HG03159 (cell line): ENCODE measurements around the gene C3orf70.

Experiments used
- ATAC-seq: cut with Tn5 transposase; IDR thresholded peaks from one replicate; pipeline ENCODE4 v1.9.1; 2021; ENCODE audit warnings: mild to moderate bottlenecking, moderate library complexity; ENCODE audit not compliant: unreplicated experiment

The C3orf70 gene

DNA sequence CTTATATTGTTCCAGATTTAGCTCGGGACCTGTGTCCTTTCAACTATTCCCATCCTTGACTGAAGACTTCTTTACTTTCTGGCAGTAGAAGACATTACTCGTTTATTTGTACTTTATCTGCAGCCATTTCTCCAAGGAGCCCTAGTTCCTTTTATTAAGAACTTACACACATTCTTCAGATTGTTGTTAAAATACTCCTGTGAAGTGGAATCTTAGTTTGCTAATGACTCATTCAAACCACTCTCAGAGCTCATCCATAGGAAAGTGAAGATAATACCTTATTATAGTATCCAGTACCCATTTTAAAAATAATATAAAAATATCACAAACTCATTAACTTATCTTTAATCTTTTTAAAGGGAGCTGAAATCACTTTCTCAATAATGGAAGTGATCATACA lies 63.5 kb downstream of the C3orf70 start:
- no peak for ATAC-seq

DNA sequence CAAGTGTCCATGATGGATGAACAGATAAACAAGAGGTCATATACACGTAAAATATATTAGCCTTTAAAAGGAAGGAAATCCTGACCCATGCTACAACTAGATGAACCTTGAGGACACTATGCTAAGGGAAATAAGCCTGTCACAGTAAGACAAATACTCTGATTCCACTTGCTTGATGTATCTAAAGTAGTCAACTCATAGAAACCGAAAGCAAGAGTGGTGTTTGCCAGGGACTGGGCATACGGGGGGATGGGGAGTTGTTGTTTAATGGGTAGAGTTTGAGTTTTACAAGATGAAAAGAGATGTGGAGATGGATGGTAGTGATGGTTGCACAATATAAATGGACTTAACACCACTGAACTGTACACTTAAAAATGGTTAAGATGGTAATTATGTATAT lies 65.4 kb downstream of the C3orf70 start:
- no peak for ATAC-seq

DNA sequence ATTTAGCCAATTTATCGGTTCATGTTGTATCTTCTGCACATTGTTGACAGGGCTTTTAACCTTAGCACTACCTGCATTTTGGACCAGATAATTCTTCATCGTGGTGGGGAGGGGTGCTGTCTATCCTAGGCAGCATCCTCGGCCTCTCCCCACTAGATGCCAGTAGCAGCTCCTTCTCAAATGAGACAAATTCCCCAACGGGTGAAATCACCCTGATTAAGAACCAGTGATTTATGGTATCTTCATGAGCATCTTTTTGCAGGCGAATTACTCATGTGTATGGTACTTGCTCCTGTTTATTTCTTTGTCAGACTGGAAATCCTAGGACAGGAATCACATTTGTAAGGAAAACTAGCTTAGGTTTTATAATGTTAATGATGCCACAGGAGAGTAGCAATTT lies 68.0 kb downstream of the C3orf70 start:
- no peak for ATAC-seq

DNA sequence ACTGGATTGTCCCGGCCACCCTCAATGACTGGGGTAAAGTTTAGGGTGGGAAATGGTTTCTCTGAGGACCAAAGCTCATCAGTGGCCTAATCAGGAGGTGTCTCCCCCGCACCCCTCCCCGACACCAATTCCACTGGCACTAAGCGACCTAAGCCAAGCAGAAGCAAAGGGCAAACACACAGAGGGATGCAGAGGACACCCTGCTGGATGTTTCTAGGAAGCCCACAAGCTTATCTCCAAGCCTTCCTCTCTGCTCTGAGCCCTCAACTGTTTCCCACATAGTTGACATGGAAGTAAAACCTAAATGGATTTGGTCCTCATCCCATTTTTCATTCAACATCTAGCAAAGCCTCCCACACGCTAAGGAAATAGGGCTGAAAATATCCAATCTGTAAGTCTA lies 68.5 kb downstream of the C3orf70 start:
- ATAC-seq = no peak

DNA sequence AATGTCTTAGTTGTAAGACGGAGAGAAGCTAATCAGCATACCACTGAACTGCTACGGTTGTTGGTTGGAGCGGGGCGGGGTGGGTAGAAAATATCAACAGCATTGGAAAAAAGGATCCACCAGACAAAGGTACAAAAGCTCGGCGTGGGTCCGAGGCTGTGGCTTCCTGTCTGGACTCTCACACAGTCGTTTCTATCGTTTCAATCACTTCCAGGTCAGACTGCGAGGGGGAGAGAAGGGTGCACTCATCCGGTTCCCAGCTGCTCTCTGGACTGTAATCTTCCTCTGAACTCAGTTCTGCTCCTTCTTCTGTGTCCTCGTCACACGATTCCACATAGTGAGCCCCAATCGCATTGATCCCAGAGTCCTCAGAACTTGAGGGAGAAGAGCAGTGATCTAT lies 70.0 kb downstream of the C3orf70 start:
- ATAC-seq = no peak

DNA sequence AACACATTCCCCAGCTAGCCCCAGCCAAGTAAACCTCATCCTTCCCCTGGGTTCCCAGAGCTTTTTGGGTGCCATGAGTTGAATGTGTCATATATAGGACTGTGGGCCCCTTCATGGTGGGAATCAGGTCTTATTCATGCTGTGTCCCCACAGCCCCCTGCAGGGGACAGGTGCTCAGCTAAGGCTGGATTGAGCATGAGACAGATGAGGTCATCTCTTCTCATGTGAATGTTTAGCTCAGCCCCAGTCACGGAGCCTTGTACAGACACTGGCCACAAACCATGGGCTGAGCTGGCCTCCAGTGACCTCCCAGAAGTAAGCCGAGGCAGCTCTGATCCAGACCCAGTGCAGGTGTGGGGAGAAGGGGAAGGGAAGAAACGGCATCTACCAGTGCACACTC lies 70.7 kb downstream of the C3orf70 start:
- no peak for ATAC-seq

DNA sequence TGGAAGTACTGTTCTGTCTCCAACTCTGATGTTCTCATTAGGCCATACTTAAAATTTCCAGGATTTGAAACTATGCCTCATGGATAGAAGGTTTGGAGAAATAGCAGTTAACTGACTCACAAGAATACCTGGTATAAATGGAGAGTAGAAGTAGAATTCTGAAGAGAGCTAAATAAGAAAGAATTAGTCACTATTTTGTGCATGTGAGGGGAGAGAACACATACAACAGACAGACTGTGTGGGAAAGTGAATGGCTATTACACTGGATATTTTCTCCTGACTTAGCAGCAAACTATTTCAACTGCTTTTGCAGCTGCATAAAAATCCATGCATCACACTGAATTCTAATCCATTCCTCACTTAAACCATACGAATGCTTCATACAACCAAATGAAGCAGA lies 71.3 kb downstream of the C3orf70 start:
- no peak for ATAC-seq

DNA sequence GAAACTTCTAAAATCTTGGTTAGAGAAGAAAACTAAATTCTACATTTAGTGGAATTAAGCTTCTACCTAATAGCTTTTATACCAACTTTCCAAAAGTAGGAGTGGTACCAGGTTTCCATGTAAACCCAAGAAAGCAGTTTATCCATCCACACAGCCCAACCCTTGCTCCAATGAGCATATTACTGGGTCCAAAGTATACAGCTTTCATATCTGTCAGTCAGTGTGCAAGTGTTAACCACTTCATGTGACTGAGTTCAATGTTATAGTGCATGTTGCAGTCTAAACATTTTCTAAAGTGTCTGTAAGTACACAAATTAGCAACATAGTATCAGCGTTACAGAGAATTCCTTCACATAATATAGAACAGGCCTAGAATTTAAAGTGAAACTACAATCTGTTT lies 73.2 kb downstream of the C3orf70 start:
- ATAC-seq = no peak

DNA sequence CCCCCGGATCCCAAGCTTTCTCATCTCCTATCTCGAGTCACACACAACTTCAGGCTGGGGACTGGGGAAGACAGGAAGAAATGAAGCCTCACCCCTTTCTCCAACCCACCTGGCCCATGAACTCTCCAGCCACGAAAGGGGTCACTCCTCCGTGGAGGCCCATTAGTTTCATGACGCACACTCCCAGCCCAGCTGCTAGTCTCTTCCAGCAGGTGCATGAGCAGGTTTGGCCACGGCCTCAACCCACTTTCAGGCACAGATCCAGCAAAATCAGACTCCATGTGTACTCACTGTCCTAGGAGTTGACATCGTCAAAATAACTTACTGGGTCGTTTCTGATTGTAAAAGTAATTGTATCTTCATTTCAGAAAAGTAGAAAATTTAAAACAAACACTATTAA lies 76.6 kb downstream of the C3orf70 start:
- ATAC-seq = no peak

DNA sequence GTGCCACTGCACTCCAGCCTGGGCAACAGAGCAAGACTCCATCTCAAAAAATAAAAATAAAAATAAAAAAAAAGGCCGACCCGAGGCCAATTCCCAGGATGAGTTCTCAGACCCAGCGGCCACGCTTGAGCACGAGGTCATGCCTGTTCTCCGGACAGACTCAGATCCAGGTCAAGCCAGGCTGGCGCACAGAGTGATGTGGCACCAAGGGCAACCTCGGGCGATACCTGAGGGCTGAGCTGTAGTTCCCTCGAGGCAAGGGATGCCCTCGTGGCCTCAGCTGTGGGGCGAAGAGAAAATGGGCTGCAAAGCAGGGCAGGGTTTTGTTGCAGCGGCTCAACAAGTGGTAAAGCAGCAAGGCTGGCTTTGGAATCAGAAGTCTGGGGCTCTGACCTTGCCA lies 77.3 kb downstream of the C3orf70 start:
- ATAC-seq = no peak

DNA sequence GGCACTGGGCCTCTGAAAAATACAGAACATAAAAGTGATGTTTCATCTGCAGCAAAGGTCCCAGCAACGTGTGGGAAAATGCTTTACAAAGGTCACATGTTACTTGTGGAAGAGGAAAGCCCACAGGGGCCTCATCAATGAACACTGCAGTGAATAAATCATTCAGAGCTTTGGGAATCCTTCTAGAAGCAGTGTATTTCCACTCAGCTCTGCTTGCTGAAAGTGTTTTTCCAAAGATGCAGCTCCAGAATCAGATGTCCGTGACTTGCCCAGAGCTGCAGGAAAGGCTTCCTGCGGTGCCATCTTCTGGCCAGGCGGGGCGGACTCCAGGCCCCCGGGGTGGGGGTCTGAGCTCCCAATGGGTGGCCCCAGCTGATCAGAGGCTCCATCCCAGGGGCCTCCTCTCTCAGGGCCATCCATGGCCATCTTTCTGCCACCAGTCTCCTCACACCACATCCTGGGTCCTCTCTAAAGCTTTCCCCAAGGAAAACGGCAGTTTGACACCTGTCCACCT lies 81.5 kb downstream of the C3orf70 start:
- no peak for ATAC-seq

DNA sequence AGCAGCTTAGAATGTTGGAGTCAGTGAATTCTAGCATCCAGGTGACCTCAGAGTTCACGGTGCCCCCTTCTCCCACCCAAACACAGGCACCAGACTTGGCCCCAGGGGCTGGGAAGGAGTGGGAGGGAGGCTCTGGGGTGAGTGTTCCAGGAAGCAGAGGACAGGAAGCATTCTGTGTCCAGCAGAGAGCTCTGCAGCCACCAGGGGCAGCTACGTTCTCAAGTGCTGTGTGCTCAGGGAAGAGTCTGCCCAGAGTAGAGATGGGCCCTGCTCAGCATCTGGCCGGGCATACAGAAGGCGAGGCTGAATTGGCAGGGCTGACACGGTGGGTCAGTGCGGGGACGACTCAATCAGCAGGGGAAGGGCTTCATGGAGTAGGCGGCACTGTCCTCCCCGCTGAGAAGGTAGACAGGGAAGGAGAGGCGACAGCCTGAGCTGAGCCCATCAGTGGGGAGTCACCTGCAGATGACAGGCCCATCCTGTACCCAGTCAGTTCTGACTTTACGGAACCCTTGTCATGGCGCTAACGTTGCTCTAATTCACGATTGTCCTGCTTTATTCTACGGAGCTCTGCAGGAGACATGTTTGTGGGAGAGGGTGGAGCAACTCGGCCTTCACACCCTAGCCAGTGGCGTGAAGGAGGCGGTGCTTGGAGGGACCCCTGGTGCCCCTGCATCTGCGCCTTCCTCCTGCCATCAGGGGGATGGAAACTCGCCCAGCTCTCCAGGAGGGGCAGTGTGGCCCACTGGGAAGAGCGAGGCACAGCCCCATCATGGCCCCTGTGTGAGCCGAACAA lies 82.2 kb downstream of the C3orf70 start:
- no peak for ATAC-seq

DNA sequence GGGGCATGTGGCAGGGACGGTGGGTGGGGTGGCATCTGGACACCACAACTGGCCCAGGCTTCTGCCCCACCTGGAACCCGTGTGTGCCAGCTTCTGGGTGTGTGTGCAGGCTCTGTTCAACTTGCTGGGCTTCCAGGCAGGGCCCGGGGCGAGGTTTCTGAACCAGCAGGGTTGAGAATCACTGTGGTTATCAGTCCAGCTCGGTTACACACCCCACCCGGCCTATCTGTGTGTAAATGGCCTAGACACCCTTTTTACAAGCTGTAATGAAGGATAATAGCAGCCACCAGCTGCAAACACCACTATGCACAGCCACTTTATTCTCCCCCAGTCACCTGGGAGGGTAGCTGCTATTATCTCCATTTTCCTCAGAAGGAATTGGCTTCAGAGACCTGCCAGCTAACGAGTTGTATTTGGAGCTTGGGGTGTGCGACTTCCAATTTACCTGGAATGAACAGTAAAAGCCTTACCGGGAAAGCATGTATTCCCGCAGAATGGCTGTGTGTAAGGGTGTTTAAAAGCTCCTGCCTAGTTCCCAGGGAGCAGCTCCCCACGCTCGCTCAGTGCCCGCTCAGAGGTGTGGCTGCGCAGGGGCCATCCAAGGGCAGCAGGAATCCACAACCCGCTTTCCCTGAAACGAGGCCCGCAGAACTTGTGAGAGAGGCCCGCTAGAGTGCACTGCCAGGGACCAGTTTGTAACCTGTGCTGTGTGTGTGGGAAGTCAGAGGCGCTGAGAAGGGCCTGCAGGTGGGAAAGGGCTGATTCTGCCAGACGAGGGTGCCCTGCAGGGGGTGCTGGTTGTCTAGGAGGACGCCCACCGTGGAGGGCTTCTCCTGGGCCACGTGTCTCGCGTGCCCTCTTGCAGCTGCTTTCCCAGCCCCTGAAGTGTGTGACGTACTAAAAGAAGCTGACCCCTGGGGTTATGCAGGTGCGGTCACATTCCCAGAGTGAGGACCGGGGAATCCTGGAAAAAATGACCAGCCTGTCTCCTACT lies 83.5 kb downstream of the C3orf70 start:
- ATAC-seq = no peak

DNA sequence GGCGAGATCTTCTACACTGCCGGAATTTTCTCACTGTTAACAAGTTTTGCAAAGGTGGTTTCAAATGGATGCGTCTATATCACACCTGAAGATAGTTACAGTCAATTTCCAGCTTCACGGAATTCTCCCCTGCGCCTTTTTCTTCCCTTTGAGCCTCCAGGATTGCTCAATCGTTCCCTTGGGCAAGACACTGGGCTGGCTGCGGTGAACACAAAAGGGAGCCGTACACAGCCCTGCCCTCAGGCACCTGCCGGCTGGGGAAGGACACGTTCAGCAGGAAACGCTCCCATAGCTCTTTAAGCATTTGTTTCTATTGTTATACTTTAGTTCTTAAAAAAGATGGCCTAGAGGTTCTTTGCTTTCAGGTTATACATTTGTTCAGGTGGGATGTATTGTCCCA lies 85.7 kb downstream of the C3orf70 start:
- no peak for ATAC-seq

DNA sequence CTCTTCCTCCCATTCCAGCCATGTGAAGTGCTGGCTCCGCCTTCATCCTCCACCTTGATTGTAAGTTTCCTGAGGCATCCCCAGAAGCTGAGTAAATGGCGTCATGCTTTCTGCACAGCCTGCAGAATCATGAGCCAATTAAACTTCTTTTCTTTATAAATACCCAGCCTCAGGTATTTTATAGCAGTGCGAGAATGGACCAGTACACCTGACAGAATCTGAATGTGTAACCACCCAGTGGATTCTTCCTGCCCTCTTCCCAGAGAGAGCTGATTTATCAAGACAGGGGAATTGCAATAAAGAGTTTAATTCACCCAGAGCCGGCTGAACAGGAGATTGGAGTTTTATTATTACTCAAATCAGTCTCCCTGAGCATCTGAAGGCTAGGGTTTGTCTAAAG lies 86.6 kb downstream of the C3orf70 start:
- no peak for ATAC-seq

DNA sequence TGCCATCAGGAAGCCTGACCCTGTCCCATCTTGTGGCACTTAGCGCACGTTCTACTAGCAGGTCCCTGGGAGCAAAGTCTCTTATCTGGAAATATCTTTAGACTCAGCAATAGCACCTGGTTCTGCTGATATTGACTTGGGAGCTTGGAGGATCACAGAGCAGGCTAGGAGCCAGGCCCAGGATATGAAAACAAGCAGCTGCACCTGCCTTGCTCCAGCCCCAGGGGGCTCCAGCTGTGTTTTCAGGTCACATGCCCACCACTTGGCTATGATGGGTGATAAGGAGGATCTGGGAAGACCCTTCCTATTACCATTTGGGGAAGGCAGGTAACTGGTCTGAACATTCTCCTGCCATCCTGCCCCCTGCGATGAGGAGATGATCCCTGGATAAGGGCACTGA lies 87.8 kb downstream of the C3orf70 start:
- ATAC-seq = no peak

DNA sequence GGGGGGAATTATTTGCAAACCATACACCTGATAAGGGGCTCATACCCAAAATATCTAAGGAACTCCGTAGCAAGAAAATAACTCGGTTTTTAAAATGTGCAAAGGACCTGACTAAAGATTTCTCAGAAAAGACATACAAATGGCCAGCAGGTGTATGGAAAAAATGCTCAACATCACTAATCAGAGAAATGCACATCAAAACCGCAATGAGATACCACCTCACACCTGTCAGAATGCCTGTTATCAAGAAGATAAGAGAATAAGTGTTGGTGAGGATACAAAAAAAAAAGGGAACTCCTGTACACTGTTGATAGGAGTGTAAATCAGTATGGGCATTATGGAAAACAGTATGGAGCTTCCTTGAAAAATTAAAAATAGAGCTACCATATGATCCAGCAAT lies 89.4 kb downstream of the C3orf70 start:
- ATAC-seq = no peak

DNA sequence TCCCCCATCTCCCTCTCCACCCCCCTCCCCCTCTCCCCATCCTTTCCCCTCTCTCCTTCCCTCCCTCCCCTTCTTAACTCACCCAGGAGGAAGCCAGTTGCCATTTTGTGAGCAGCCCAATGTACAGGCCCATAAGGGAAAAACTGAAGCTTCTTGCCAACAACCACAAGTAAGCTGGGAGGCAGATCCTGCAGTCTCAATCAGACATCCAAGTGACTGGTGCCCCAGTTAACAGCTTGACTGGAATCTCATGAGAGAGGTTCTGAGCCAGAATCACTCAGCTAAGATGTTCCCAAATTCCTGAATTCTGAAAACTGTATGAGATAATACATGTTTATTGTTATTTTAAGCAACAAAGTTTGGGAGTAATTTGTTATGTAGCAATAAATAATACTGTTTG lies 90.7 kb downstream of the C3orf70 start:
- no peak for ATAC-seq

DNA sequence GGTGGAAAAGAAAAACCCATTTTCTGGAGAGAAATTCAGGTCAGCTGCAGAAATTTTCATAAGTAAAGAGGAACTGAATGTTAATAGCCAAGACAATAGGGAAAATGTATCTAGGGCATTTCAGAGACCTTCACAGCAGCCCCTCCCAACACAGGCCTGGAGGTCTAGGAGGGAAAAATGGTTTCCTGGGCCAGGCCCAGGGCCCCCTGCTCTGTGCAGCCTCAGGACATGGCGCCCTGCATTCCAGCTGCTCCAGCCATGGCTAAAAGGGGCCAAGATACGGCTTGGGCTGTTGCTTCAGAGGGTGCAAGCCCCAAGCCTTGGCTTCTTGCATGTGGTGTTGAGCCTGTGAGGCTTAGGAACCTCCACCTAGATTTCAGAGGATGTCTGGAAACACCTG lies 92.2 kb downstream of the C3orf70 start:
- ATAC-seq = no peak

DNA sequence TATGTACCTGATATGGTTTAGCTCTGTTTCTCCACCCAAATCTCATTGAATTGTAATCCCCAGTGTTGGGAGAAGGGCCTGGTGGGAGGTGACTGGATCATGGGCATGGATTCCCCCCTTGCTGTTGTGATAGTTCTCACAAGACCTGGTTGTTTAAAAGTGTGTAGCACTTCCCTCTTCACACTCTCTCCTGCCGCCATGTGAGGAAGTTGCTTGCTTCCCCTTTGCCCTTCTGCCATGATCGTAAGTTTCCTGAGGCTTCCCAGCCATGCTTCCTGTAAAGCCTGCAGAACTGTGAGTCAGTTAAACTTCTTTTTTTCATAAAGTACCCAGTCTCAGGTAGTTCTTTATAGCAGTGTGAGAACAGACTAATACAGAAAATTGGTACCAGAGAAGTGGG lies 93.1 kb downstream of the C3orf70 start:
- ATAC-seq = no peak

DNA sequence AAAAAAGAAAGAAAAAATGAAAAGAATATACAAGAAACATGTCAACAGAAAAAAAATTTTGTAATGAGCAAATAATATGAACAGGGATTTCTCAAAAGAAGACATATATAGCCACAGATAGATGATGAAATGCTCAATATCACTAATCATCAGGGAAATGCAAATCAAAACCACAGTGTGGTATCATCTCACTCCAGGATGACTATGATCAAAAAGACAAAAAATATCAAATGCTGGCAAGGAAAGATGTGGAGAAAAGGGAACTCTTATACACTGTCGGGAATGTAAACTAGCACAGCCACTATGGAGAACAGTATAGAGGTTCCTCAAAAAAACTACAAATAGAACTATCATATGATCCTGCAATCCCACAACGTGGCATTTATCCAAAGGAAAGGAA lies 94.1 kb downstream of the C3orf70 start:
- no peak for ATAC-seq

DNA sequence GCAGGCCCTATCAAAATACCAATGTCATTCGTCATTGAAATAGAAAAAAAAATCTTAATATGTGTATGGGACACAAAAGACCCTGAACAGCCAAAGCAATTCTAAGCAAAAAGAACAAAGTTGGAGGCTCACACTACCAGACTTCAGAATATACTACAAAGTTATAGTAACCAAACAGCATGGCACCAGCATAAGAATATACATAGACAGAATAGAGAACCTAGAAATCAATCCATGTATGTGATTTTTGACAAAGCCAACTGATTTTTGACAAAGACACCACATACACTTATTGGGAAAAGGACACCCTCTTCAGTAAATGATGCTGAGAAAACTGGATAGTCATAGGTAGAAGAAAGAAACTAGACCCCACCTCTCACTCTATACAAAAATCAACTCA lies 95.0 kb downstream of the C3orf70 start:
- ATAC-seq = no peak
